SU-DHL-6 (cell line): ENCODE data around the gene SOBP.

Experiments
- H2AFZ ChIP-seq: fragments of 200-600 bp; sonication (generic); 2 replicates; pipeline ENCODE4 v1.6.1; 2014; ENCODE audit warnings: low read depth, mild to moderate bottlenecking, moderate library complexity, mixed read lengths, antibody characterized with exemption, low read length; ENCODE audit not compliant: severe bottlenecking
- H3F3A ChIP-seq: fragments of 200-600 bp; shearing (Covaris generic); 2 replicates; pipeline ENCODE4 v1.6.0; 2016; ENCODE audit warnings: antibody characterized with exemption, mild to moderate bottlenecking; ENCODE audit not compliant: insufficient read depth
- H3K27ac ChIP-seq: fragments of 200-600 bp; sonication (generic); 2 replicates; pipeline ENCODE4 v1.5.1; 2016; ENCODE audit warnings: low read depth, mild to moderate bottlenecking, low read length, moderate library complexity, mixed read lengths
- H3K27me3 ChIP-seq: fragments of 200-600 bp; sonication (generic), shearing (Covaris generic); 2 replicates; pipeline ENCODE4 v1.6.0; 2014; ENCODE audit warnings: mild to moderate bottlenecking, low read length
- H3K36me3 ChIP-seq: fragments of 200-600 bp; sonication (generic); 2 replicates; pipeline ENCODE4 v1.6.1; 2014; ENCODE audit warnings: mild to moderate bottlenecking, low read length, mixed read lengths
- H3K4me2 ChIP-seq: fragments of 300-600, 200-600 bp; shearing (Covaris generic), sonication (generic); 2 replicates; pipeline ENCODE4 v1.6.0; 2014; ENCODE audit warnings: low read length, low read depth, mild to moderate bottlenecking; ENCODE audit not compliant: poor library complexity, severe bottlenecking
- H3K4me3 ChIP-seq: fragments of 200-600 bp; sonication (generic); 2 replicates; pipeline ENCODE4 v1.5.1; 2014; ENCODE audit warnings: antibody characterized with exemption, low read length, mild to moderate bottlenecking, mixed read lengths; ENCODE audit not compliant: insufficient read depth, poor library complexity, severe bottlenecking
- H3K79me2 ChIP-seq: fragments of 200-600 bp; sonication (generic); 2 replicates; pipeline ENCODE4 v1.6.1; 2014; ENCODE audit warnings: mild to moderate bottlenecking, low read length, moderate library complexity; ENCODE audit not compliant: insufficient read depth
- H3K9ac ChIP-seq: fragments of 200-600 bp; sonication (generic); 2 replicates; pipeline ENCODE4 v1.7.0; 2014; ENCODE audit warnings: mild to moderate bottlenecking, low read length
- H3K9me2 ChIP-seq: fragments of 200-600 bp; sonication (generic); replicated peaks from 2 replicates; pipeline ENCODE4 v1.6.1; 2014; ENCODE audit warnings: low read length; ENCODE audit not compliant: insufficient read depth
- H3K9me3 ChIP-seq: fragments of 200-600 bp; sonication (generic); 2 replicates; pipeline ENCODE4 v1.6.1; 2014; ENCODE audit warnings: low read length, mixed read lengths; ENCODE audit not compliant: insufficient read depth
- H4K20me1 ChIP-seq: fragments of 200-600 bp; sonication (generic); 2 replicates; pipeline ENCODE4 v1.6.1; 2014; ENCODE audit warnings: low read depth, mild to moderate bottlenecking, antibody characterized with exemption, low read length, moderate library complexity, mixed read lengths
- CTCF ChIP-seq: fragments of 200-600 bp; sonication (generic); IDR thresholded peaks from one replicate; pipeline ENCODE4 v1.5.1; 2017; ENCODE audit warnings: antibody characterized with exemption, mild to moderate bottlenecking, low read length, moderate library complexity; ENCODE audit not compliant: insufficient read depth, poor library complexity, severe bottlenecking
- EZH2phosphoT487 ChIP-seq: fragments of 200-600 bp; sonication (generic), shearing (Covaris generic); conservative IDR thresholded peaks from 2 replicates; pipeline ENCODE4 v1.6.1; 2018; ENCODE audit warnings: mild to moderate bottlenecking, antibody characterized with exemption, low read length, moderate library complexity, mixed read lengths

The SOBP gene

GRCh38 chr6:107459283-107460082 lies 30.4 kb upstream of the SOBP start, which contains the start of gene PDSS2:
Gene PDSS2, minus strand, starts transcription at chr6:107459564. Its CDS starts 279 bp downstream, at chr6:107459285.
- Histone ChIP-seq H3K27ac (peak within 1 kb of the TSS; percentile 85), H4K20me1 (no peaks in the 10 kb centered on the region), H3K4me3 (peak within 1 kb of the TSS; percentile 80), H3K4me2 (peak within 1 kb of the TSS; percentile 96), H2AFZ (peak within 1 kb of the TSS; percentile 85), H3K9ac (peak within 1 kb of the TSS; percentile 76), H3K9me2 (no peaks in the 10 kb centered on the region), H3K9me3 (no peaks in the 10 kb centered on the region), H3K27me3 (no peaks in the 10 kb centered on the region), H3K36me3 (no peaks in the 10 kb centered on the region), H3K79me2 (peaks cover 38% of the 10 kb centered on the region), H3F3A (peaks cover 18% of the 10 kb centered on the region)
- no peak for TF ChIP-seq EZH2phosphoT487
- peak; percentile 42 for TF ChIP-seq CTCF

- H3K79me2 ChIP-seq: peaks cover 31% of the 10 kb centered on the region
- peak overlapping the region; percentile 76 for H3K9ac ChIP-seq
- H3K4me3 ChIP-seq: peak overlapping the region; percentile 80
- TF ChIP-seq EZH2phosphoT487: no peak
- TF ChIP-seq CTCF: no peak
- no peaks in the 10 kb centered on the region for H4K20me1 ChIP-seq
- no peaks in the 10 kb centered on the region for H3K27me3 ChIP-seq
- no peaks in the 10 kb centered on the region for H3K9me3 ChIP-seq
- peaks cover 18% of the 10 kb centered on the region for H3F3A ChIP-seq
- peak overlapping the region; percentile 85 for H2AFZ ChIP-seq
- peak overlapping the region; percentile 96 for H3K4me2 ChIP-seq
- no peaks in the 10 kb centered on the region for H3K9me2 ChIP-seq
- no peaks in the 10 kb centered on the region for H3K36me3 ChIP-seq
- H3K27ac ChIP-seq: peak overlapping the region; percentile 85
Observed at GRCh38 chr6:107460083-107460631, 29.8 kb upstream of the SOBP start.

GRCh38 chr6:107466062-107466461 lies 23.9 kb upstream of the SOBP start:
- Histone ChIP-seq H3K4me2 (no peak overlapping the region), H3K9me2 (no peaks in the 10 kb centered on the region), H3K9ac (no peak overlapping the region), H2AFZ (no peak overlapping the region), H3K4me3 (no peak overlapping the region), H3K27me3 (no peaks in the 10 kb centered on the region), H3K36me3 (no peaks in the 10 kb centered on the region), H3K27ac (no peak overlapping the region), H3K79me2 (no peaks in the 10 kb centered on the region), H3F3A (peaks cover 9% of the 10 kb centered on the region; the same call in 1 of the 2 replicates), H3K9me3 (no peaks in the 10 kb centered on the region), H4K20me1 (no peaks in the 10 kb centered on the region)
- no peak for TF ChIP-seq EZH2phosphoT487
- TF ChIP-seq CTCF: no peak
